DOHH2 (cell line): Measurements from ENCODE around the gene CNOT2.

Experiments
- CTCF ChIP-seq: fragments of 200-600 bp; sonication (generic); IDR thresholded peaks from one replicate; pipeline ENCODE4 v1.5.1; 2014; ENCODE audit warnings: antibody characterized with exemption, mild to moderate bottlenecking, low read depth, low read length; ENCODE audit not compliant: poor library complexity, severe bottlenecking
- EZH2phosphoT487 ChIP-seq: fragments of 200-600 bp; sonication (generic); IDR thresholded peaks from 2 replicates; pipeline ENCODE4 v1.6.1; 2017; ENCODE audit warnings: borderline replicate concordance, mild to moderate bottlenecking, antibody characterized with exemption, low read length, moderate library complexity, mixed read lengths

- no peak for TF ChIP-seq CTCF
- no peak for TF ChIP-seq EZH2phosphoT487
These were observed 508 bp downstream of the CNOT2 start for GRCh38 chr12:70243510-70244371.
